Erythroblast (primary cell): ENCODE data around the gene HEATR3.

Experiments used
- GATA1 ChIP-seq: IDR thresholded peaks from 2 replicates; pipeline ENCODE4 v1.6.1; 2011; ENCODE audit warnings: low read depth, mild to moderate bottlenecking, control low read depth, low read length, moderate library complexity
- POLR2A ChIP-seq: IDR thresholded peaks from 2 replicates; pipeline ENCODE4 v1.6.1; 2011; ENCODE audit warnings: mild to moderate bottlenecking, low read length

GRCh38 chr16:50133214-50133613, 67.4 kb downstream of the HEATR3 start:
- TF ChIP-seq POLR2A = no peak
- no peak for TF ChIP-seq GATA1
